ENCODE measurements around the gene THBS3.
A peak's percentile ranks its signal among the peaks of the same experiment; 100 is the strongest.
"Not testable (repeated sequence)": the region's sequence is repeated elsewhere in the genome, so short reads cannot be mapped to it uniquely, and the experiment has no call there.

The THBS3 gene

DNA sequence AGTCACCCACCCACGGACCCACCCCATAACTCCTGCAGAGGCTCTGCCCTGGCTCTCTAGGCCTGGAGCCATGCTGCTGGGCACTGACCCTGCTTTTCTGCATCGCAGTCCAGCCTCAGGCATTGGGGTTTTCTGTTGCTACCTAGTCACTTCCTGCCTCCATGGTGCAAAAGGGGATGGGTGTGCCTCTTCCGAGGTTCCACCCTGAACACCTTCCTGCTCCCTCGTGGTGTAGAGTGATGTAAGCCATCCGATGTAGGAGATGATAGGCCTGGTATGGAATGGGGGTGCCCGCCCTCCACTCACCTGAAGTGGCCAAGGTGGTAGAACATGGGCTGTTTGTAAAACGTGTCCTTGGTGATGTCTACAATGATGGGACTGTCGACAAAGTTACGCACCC lies 27.7 kb upstream of the THBS3 start:
- not testable (repeated sequence) for DNase-seq (ENCODE audit: low read depth in 3 of 3, low spot score in 1 of 3)

- not testable (repeated sequence) for DNase-seq (ENCODE audit: low read depth in 3 of 3, low spot score in 1 of 3)
Observed at GRCh38 chr1:155233502-155233901, 25.8 kb upstream of the THBS3 start.

- DNase-seq (ENCODE audit: low read depth in 3 of 3, low spot score in 1 of 3), result not testable (repeated sequence)
Observed at GRCh38 chr1:155232001-155232978, 24.6 kb upstream of the THBS3 start.

DNA sequence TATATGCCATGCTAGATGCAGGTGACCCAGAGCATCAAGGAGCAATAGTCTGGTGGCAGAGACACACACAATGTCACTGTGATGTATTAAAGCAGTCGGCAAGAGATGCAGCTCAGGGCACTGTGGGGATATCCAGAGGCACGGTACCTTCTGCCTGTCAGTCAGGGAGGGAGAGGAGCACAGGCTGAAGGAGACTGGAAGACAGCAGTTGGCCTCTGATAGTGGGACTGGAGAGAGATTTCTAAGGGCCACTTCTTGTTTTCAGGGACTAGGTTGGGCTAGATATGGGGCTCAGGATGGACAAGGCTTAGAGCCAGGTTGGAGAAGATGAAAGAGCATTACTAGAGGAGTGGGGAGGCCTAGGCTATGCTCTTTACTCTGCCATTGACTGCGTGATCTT lies 23.6 kb upstream of the THBS3 start:
- not testable (repeated sequence) for DNase-seq (ENCODE audit: low read depth in 3 of 3, low spot score in 1 of 3)

DNA sequence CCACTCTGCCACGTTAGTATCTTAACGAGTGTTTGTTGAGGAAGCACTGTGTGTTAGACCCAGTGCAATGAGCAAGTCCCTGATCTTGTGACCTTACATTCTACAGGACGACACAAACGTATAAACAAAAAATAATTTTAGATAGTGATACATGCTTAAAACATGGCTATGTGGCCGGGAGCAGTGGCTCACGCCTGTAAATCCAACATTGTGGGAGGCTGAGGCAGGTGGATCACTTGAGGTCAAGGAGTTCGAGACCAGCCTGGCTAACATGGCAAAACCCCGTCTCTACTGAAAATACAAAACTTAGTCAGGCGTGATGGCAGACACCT lies 20.4 kb upstream of the THBS3 start:
- DNase-seq (ENCODE audit: low read depth in 3 of 3, low spot score in 1 of 3), result no peak

- peak; percentile 96 to 100 (median 98) for DNase-seq (ENCODE audit: low read depth in 3 of 3, low spot score in 1 of 3)
Observed at GRCh38 chr1:155227261-155228095, 19.8 kb upstream of the THBS3 start.

GRCh38 chr1:155226910-155227260 lies 19.2 kb upstream of the THBS3 start:
- no peak for DNase-seq (ENCODE audit: low read depth in 3 of 3, low spot score in 1 of 3)

DNA sequence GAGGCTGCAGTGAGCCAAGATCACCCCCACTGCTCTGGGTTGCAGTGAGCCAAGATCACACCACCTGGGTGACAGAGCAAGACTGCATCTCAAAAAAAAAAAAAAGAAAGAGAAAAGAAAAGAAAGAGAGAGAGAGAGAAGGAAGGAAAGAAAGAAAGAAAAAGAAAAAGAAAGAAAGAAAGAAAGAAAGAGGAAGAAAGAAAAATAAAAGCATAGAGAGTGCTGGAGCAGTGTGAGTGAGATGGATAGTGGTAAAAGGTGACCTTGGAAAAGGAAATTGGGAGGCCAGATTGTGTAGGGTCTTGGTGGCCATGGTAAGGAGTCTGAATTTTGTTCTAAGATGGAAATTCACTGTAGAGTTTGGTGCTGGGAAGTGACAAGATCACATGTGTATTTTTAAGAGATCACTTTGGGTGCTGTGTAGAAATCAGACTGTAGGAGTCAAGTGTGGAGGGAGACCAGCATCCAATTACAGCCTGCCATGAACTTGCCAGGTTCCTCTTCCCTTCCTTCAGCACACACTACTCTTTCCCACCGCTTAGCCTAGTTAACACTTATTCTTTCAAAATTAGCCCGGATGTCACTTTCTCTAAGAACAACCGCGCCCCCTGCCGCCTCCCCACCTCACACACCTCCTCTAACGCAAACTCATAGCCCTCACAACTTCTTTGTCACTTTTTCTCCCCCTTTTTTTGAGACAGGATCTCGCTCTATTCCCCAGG lies 18.7 kb upstream of the THBS3 start:
- peak; percentile 57 to 83 (median 66) for DNase-seq (ENCODE audit: low read depth in 3 of 3, low spot score in 1 of 3)

- not testable (repeated sequence) for DNase-seq (ENCODE audit: low read depth in 3 of 3, low spot score in 1 of 3)
Observed at GRCh38 chr1:155225404-155225759, 17.7 kb upstream of the THBS3 start.

- no peak for DNase-seq (ENCODE audit: low read depth in 3 of 3, low spot score in 1 of 3)
Observed at GRCh38 chr1:155223047-155223446, 15.3 kb upstream of the THBS3 start.

- DNase-seq (ENCODE audit: low read depth in 3 of 3, low spot score in 1 of 3), result not testable (repeated sequence)
Observed at GRCh38 chr1:155220211-155220965, 12.7 kb upstream of the THBS3 start.

- DNase-seq (ENCODE audit: low read depth in 3 of 3, low spot score in 1 of 3), result no peak
Observed at GRCh38 chr1:155219592-155220031, 11.9 kb upstream of the THBS3 start.

DNA sequence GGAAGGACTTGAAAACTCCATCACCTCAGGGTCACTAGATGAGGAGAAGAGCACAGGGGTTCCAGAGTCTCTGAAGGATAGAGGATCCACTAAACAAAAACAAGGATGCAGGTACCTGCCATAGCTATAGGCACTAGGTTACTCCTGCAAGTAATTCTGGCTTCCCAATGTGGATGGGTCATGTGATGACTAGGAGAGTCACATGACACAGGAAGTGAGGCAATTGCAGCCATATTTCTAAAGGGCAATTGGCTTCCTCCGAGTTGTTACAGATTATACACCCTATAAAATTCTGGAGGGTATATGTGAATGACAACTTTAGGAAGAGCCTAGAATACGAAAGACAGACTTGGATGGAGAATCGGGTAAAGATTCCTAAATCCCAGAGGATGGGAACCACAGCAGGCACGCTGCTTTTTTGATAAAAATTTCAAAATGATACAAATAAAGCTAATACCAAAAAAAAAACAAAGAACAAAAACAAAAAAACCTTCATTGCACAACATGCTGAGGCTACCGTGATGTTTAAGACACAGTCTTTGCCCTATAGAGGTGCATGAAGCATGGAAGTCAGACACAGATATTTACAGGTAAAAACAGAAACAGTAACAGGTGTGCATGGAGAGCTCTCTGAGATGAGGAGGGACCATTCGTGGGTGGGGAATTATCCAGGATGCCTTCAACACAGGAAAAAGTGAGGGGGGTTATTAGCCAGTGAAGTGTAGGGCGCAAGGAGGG lies 11.3 kb upstream of the THBS3 start:
- no peak for DNase-seq (ENCODE audit: low read depth in 3 of 3, low spot score in 1 of 3)

DNA sequence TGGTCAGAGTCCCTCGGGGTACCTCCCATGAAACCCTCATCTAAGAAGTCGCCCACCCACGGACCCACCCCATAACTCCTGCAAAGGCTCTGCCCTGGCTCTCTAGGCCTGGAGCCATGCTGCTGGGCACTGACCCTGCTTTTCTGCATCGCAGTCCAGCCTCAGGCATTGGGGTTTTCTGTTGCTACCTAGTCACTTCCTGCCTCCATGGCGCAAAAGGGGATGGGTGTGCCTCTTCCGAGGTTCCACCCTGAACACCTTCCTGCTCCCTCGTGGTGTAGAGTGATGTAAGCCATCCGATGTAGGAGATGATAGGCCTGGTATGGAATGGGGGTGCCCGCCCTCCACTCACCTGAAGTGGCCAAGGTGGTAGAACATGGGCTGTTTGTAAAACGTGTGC lies 7.0 kb upstream of the THBS3 start:
- DNase-seq (ENCODE audit: low read depth in 3 of 3, low spot score in 1 of 3), result not testable (repeated sequence)

GRCh38 chr1:155212051-155212440 lies 4.3 kb upstream of the THBS3 start:
- DNase-seq (ENCODE audit: low read depth in 3 of 3, low spot score in 1 of 3), result not testable (repeated sequence)

DNA sequence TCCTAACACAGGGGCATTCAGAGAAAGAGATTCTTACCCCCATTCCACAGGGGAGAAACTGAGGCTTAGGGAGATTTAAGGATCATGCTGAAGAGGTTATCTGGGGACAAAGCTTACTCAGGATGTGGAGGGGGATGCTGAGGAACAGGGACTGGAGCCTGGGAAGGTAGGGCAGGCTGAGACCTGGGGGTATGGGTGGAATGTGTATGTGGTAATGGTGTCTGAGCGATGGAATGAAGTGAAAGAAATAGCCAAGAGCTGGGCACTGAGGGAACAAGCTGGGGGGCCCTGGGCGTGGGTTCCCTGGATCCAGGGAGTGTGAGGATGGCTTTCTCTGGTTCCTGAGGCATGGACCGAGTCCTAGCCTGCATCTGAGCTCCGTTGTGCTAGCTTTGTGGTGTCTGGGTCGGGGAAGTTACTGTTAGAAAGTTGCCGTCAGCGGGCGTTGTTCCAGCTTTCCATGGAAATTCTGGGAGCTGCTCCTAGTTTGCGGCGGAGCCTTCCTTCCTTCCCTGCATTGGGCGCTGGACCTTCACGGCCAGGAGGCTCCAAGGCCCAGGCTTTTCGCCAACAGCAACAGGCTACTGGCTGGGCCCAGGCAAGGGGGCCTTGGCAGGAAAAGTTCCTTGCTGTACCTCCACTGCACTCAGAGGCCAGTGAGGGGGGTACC lies 3.8 kb upstream of the THBS3 start:
- not testable (repeated sequence) for DNase-seq (ENCODE audit: low read depth in 3 of 3, low spot score in 1 of 3)

GRCh38 chr1:155210314-155211104 lies 2.8 kb upstream of the THBS3 start:
- no peak for DNase-seq (ENCODE audit: low read depth in 3 of 3, low spot score in 1 of 3)

- no peak for DNase-seq (ENCODE audit: low read depth in 3 of 3, low spot score in 1 of 3)
Observed at GRCh38 chr1:155209312-155209721, 1.6 kb upstream of the THBS3 start.
